HL-60 (cell line): Measurements from ENCODE around the gene DNMT3L.

Source experiments
- GABPA ChIP-seq: IDR thresholded peaks from 2 replicates; pipeline ENCODE4 v1.6.1; 2012; ENCODE audit warnings: low read depth
- POLR2AphosphoS5 ChIP-seq: IDR thresholded peaks from 2 replicates; pipeline ENCODE4 v1.6.1; 2012; ENCODE audit warnings: low read depth
- REST ChIP-seq: IDR thresholded peaks from 2 replicates; pipeline ENCODE4 v1.6.1; 2012; ENCODE audit warnings: low read depth; ENCODE audit not compliant: insufficient replicate concordance
- TF ChIP-seq, protein P1 (sequence below): IDR thresholded peaks from one replicate; pipeline ENCODE4 v1.5.1; 2011; ENCODE audit warnings: low read length, control low read depth, inconsistent platforms; ENCODE audit not compliant: insufficient read depth

DNA sequence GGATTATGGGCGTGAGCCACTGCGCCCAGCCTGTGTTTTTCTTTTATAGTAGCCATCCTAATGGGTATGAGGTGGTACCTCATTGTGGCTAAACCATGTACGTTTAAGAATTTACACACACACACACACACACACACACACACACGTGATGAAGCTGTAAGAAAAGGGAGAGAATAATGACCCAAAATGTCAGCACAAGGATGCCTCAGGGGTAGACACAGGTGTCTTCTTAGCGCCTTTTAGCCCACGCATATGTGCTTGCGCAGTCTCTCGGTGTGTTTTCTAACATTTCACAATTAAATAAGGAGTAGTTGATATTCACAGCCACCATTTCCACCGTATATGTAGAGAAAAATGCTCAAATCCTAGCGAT, 37.4 kb upstream of the DNMT3L start:
- TF ChIP-seq, protein P1, sequence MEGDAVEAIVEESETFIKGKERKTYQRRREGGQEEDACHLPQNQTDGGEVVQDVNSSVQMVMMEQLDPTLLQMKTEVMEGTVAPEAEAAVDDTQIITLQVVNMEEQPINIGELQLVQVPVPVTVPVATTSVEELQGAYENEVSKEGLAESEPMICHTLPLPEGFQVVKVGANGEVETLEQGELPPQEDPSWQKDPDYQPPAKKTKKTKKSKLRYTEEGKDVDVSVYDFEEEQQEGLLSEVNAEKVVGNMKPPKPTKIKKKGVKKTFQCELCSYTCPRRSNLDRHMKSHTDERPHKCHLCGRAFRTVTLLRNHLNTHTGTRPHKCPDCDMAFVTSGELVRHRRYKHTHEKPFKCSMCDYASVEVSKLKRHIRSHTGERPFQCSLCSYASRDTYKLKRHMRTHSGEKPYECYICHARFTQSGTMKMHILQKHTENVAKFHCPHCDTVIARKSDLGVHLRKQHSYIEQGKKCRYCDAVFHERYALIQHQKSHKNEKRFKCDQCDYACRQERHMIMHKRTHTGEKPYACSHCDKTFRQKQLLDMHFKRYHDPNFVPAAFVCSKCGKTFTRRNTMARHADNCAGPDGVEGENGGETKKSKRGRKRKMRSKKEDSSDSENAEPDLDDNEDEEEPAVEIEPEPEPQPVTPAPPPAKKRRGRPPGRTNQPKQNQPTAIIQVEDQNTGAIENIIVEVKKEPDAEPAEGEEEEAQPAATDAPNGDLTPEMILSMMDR = no peak
- TF ChIP-seq GABPA (no peak), REST (no peak), POLR2AphosphoS5 (no peak)
